Upper lobe of left lung (tissue), 4 donors: Measurements from ENCODE around the gene MAGI3.

Experiments used
- EP300 ChIP-seq, 4 donors: sonication (generic); formaldehyde crosslinking; IDR thresholded peaks; one replicate each; pipeline ENCODE4 v1.5.1; 2017; ENCODE audit warnings: antibody characterized with exemption in 4 of 4, control low read depth in 2 of 4
- POLR2A ChIP-seq, 4 donors: fragments of 450-650 bp; IDR thresholded peaks; one replicate each; pipeline ENCODE4 v1.5.1; 2016 to 2017; ENCODE audit warnings: antibody characterized with exemption in 4 of 4, mild to moderate bottlenecking in 2 of 4
- TF ChIP-seq, protein P1 (sequence below), 6 experiments: fragments of 450-650 bp in 4 of 6; fragments of 200-600 bp in 2 of 6; sonication (generic) in 2 of 6; IDR thresholded peaks; one replicate each; pipeline ENCODE4 v1.5.1; 2016 to 2019; ENCODE audit warnings: antibody characterized with exemption in 6 of 6

DNA sequence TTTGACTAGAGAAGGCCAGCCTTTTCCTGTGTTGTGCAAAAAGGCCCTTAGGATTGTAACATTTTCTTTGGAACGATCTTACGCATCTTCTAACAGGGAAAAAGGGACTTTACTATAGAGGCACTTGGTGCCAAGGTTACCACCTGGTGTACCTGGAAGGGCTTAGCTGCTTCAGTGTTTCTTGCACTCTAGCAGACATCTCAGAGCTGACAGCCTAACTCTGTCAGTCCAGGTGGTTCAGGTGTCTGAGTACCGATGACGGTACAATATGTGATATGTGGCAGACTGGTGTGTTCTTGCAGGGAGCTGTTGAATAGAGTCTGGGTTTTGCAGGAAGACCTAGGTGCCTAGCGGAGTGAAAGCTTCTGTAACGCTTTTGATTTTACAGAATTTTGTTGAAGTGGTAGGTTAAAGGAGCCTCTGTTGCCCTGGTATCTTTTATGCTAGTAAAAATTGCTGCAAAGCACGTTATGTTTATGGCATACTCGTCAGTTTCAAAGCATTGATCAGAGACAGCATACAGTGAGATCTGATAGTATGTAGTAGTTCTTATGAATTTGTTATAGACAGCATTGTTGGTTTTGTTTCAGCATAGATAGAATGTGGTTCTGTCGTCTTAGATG lies 1.4 kb downstream of the MAGI3 start:
- TF ChIP-seq, protein P1, sequence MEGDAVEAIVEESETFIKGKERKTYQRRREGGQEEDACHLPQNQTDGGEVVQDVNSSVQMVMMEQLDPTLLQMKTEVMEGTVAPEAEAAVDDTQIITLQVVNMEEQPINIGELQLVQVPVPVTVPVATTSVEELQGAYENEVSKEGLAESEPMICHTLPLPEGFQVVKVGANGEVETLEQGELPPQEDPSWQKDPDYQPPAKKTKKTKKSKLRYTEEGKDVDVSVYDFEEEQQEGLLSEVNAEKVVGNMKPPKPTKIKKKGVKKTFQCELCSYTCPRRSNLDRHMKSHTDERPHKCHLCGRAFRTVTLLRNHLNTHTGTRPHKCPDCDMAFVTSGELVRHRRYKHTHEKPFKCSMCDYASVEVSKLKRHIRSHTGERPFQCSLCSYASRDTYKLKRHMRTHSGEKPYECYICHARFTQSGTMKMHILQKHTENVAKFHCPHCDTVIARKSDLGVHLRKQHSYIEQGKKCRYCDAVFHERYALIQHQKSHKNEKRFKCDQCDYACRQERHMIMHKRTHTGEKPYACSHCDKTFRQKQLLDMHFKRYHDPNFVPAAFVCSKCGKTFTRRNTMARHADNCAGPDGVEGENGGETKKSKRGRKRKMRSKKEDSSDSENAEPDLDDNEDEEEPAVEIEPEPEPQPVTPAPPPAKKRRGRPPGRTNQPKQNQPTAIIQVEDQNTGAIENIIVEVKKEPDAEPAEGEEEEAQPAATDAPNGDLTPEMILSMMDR (IDR thresholded peaks at IDR 0.05): no peak
- no peak for TF ChIP-seq EP300 (IDR thresholded peaks at IDR 0.05)
- TF ChIP-seq POLR2A (IDR thresholded peaks at IDR 0.05): peak in 1 of 4 donors; percentile 27
